Measurements from ENCODE around the gene CAPNS1. TPM values are rescaled to one million over a fixed set of nuclear protein-coding genes. Genes with fewer than 3 reads are reported as not detected.

Gene CAPNS1
- 391 and 431 TPM in 2 replicates for total RNA-seq (2014; rRNA removed; shearing (Covaris generic))
- polyA plus RNA-seq (2015; cell fraction: cytosol; rRNA removed) = 426 and 495 TPM in 2 replicates
- polyA plus RNA-seq (2015; cell fraction: nucleus; rRNA removed) = 268 and 269 TPM in 2 replicates

DNA sequence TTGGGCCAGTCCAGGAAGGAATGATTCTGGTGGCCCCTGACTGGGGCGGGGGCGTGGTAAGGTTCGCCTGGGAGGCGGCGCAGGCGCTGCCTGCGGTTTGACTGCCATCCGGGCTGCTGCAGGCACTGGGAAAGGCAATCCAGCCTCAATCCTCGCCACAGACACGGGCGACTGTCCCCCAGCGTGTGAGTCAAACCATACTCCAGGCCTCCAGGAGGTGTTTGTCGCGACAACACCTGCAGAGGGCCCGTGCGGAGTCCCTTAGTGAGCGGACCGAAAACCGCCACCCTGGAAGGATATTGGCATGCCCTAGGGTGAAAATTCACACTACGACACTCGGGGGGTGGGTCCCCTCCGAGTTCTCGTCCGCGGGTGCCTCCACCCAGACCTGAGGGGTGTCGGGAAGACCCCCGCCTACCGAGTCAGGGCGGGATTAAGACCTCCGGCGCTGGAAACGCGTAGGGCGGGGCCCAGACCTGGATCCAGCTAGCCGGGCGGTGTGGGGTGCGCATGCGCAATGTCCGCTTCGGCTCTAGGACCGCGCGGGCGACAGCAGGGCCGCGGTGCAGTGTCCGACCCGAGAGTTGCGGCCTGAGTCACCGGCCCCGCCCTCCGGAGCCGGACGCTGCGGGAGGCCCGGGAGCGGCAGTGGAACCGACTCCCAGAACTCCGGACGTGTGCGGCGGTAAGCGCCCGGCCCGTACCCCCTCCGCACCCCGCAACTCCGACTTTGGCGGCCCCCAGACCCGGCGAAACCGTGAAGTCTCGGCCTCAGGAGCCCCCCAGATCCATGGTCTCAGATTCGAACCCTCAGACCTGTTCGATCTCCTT lies at the start of gene CAPNS1:
Gene CAPNS1 (plus strand): TSS at position 594 of the 831 bp plus-strand sequence. CDS start 946 bp downstream, outside the sequence.
- DNase-seq (ENCODE audit: low read depth) = peak; percentile 94

DNA sequence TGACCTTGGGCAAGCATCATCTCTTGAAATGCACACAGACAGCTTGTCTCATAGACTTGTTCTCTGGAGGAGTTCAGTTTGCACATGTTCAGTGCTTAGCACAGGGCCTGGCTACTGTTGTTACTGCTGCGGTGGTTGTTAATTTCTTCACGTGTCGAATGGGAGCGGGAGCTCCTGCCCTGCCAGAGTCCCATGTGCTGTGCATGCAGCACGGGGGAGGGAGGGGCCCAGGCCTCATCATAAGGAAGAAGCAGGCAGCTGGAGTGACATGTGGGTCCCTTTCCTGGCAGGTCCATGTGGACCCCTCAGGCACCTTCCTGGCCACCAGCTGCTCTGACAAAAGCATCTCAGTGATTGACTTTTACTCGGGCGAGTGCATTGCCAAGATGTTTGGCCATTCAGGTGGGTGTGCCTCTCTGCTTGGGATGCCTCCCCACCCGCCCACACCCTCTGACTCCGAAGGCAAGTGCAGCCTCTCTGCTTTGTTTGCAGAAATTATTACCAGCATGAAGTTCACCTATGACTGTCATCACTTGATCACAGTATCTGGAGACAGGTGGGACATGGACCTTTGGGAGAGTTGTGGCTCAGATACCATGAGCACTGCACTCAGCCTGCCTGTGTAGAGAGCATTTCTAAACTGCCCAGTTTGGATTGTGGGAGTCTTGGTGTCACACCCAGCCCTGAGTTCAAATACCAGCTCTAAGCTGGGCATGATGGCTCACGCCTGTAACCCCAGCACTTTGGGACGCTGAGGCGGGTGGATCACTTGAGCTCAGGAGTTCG lies 48.8 kb upstream of the CAPNS1 start:
- no peak for DNase-seq (ENCODE audit: low read depth)

DNA sequence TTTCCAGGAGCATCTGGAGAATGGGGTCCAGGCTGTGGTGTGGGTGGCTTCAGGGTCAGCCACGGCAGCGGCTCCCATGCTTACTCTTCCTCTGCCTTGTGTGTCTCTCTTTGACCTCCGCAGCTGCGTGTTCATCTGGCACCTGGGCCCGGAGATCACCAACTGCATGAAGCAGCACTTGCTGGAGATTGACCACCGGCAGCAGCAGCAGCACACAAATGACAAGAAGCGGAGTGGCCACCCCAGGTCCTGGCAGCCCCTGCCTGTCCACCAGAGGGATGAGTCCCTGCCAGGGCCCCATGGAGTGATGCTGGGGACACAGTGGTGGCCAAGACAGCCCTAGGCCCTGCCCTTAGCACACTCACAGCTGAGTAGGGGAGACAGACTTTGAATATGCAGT lies 47.3 kb upstream of the CAPNS1 start:
- no peak for DNase-seq (ENCODE audit: low read depth)

DNA sequence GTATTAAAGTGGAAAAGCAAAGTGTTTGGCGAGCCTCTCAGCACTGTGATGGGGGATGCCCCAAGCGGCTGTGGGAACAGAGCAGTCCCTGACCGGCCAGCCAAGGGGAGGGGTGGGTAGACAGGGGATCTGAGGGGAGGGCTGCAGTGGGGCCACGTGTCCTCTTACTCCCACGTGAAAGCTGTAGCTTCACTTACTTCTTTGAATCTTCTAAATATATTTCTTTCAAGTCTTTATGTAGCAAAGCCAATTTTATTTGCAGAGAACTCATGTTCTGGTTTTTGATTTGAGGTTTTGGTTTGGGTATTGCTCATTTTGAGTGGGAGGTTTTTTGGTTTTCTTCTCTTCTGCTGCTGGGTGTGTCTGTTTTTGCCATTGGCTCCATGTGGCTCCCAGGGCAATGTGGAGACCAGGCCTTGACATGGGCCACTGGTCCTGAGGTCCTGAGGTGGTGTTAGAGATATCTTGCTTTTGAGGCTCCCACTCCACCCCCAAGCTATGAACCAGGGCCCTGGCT lies 46.7 kb upstream of the CAPNS1 start:
- DNase-seq (ENCODE audit: low read depth) = no peak

DNA sequence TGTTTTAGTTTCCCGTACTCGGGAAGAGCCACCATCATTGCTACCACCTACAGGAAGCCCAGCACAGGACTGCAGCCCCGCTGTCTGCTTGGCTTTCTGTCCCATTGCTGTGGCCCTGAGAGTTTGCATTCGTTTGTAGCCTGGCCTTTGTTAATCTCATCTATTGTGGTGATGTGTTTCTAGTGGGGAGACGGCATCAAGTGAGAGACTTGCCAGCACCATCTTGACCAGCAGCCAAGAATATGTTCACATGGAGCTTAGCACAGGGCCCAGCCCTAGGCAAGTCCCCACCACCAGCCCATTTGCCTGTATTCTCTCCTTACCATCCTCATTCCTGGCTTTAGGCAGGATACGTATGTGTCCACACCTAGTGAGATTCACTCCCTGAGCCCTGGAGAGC lies 46.2 kb upstream of the CAPNS1 start:
- DNase-seq (ENCODE audit: low read depth) = no peak

DNA sequence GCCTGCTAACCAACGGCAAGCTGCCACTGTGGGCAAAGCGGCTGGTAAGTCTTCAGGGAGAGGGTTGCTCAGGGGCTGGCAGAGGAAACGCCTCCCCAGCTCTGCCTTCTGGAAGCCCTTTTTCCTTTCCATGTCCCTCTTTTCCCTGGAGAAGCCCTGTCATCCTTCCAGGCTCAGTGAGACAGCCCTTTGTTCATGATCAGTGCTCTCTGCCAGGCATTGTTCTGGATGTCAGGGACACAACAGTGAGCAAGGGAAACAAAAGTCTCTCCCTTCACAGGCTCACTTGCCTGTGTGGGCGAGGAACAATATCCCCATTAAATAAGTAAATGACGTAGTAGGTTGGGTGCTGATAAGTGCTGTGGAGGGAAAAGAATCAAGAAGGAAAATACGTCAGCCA lies 42.8 kb upstream of the CAPNS1 start:
- no peak for DNase-seq (ENCODE audit: low read depth)

DNA sequence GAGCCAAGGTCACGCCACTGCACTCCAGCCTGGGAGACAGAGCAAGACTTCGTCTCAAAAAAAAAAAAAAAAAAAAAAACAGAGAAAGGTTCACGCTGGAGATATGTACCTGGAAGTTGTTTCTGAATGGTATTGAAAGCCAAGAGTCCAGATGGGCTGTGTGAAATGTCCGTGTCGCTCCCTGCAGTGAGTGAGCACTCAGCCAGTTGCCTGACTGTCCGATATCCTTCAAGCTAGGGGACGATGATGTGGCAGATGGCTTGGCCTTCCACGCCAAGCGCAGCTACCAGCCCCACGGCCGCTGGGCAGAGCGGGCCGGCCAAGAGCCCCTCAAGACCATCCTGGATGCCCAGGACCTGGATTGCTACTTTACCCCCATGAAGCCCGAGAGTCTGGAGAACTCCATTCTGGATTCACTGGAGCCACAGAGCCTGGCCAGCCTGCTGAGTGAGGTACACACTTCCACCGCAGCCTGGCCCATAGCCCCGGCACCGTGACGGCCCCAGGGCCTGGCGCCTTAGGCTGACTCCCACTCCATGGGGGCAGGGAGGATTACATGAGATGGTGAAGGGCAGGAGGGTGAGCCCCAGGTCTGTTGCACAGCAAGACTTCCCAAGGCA lies 40.6 kb upstream of the CAPNS1 start:
- DNase-seq (ENCODE audit: low read depth) = no peak

DNA sequence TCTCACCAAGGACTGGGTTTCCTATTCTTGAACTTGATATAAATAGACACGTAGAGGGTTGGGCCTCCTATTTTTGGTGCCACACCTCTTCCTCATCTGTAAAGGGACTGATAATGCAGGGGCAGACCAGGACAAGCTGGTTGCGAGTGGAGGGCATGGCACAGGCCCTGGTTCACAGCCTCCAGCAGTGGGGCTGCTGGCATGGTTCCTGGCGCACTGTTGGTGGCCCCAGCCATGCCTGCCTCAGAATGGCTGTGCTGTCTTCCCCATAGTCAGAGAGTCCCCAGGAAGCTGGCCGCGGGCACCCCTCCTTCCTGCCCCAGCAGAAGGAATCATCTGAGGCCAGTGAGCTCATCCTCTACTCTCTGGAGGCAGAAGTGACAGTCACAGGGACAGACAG lies 39.4 kb upstream of the CAPNS1 start:
- no peak for DNase-seq (ENCODE audit: low read depth)

DNA sequence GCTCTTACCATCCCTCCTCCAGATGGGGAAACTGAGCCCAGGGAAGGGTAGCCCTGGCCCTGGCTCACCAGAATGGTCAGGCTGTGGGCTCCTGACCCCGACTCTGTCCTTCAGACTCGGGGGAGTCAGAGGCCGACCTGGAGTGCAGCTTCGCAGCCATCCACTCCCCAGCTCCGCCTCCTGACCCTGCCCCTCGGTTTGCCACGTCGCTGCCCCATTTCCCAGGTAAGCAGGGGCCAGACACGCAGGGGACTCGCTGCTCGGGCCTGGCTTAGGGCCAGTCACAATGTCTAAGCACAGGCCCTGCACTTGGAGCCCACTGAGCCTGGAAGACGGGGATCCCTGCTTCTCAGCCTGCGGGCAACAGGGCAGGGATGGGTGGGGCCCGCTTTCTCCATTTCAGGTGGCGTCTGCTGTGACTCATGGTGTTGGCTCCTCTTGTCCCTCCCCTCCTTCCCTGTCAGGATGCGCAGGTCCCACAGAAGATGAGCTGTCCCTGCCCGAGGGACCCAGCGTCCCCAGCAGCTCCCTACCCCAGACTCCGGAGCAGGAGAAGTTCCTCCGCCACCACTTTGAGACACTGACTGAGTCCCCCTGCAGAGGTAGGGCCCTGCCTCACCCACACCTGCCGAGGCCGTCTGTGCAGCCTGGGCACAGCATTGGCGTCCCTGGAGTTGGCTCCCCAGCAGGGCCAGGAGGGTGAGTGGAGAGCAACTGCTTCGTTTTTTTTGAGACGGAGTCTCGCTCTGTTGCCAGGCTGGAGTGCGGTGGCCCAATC lies 38.1 kb upstream of the CAPNS1 start:
- no peak for DNase-seq (ENCODE audit: low read depth)

DNA sequence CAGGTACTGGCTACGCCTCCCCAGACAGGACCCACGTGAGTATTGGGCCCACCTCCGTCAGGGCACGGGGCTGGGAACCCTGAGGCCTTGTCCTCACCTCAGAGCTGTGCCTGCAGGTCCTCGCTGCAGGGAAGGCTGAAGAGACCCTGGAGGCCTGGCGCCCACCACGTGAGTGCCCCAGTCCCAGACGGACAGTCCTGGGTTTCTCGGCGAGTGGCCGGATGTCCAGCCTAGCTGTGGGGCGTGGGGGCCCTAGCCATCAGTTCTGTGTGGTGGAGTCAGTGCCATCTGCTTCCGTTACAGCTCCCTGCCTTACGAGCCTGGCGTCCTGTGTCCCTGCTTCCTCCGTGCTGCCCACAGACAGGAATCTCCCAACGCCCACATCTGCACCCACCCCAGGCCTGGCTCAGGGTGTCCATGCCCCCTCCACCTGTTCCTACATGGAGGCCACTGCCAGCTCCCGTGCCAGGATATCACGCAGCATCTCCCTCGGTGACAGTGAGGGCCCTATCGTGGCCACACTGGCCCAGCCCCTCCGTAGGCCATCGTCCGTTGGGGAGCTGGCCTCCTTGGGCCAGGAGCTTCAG lies 36.7 kb upstream of the CAPNS1 start:
- no peak for DNase-seq (ENCODE audit: low read depth)

DNA sequence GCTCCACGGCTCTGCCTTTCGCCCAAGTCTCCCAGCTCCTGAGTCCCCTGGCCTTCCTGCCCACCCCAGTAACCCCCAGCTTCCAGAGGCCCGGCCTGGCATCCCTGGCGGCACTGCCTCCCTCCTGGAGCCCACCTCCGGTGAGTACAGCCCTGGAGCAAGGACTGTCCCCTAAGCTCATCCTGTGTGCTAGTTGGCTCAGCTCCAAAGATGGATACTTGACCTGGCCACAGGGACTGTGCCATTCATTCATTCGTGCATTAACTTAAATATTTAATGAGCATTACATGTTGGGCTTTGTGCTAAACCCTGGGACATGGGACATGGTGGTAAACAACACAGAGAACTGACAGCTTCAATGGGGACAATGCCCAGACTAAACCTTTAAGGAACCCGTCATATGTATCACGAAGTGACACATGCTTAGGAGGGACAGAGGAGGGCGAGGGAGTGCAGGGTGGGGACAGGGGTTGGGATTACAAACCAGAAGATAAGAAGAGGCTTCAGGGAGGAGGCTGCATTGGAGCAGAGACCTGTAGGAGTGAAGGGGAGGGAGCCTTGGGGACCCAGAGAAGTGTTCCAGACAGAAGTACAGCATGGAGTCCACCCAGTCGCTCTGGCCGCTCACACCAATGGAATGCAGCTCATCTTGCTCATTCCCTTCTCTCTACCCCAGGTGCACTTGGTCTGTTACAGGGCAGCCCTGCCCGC lies 35.9 kb upstream of the CAPNS1 start:
- DNase-seq (ENCODE audit: low read depth) = no peak

DNA sequence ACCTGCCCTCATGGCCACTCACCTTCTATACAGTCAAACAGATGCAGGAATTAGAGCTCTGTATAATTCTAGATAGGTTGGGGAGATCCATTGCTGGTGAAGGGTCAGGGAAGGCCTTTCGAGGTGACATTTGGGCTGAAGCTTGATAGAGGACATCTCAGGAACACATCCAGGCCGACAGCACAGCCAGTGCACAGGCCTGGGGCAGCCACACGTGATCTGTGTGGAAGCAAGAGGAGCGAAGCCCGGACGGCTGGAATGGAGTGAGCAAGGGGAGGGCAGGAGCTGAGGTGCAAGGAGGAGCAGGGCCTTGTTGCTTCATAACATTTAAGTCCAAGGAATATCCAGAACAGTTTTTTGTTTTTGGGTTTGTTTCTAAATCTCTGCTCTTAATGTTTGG lies 33.4 kb upstream of the CAPNS1 start:
- DNase-seq (ENCODE audit: low read depth) = no peak

DNA sequence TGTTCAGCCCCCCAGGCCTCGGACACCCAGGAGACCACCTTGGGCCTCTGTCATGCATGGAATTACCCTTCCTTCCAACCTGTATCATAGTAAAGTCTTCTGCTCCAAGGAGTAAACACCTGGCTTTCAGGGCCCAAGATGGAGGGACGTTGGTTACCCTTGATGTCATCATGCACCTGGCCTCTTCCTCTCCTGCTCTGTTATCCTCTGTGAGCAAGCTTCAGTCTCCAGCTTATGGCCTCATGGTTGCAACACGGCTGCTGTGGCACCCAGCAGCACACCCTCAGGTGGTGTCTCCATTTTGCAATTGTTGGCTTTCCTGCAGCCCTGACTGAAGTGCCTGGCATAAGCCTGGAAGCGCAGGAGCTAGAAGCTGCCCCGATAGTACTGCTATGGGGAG lies 32.9 kb upstream of the CAPNS1 start:
- DNase-seq (ENCODE audit: low read depth) = no peak

DNA sequence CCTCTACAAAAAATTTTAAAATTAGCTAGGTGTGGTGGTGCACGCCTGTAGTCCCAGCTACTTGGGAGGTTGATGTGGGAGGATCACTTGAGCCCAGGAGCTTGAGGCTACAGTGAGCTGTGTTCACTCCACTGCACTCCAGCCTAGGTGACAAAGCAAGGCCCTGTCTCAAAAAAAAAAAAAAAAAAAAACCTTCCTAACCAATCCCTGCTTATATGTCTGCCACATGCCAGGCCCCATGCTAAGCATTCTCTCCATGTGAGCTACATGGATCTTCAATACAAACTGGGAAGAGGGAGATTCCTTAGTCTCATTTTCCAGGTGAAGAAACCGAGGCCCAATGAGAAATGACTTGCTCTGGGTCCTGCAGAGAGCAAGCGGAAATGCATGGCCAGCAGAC lies 31.2 kb upstream of the CAPNS1 start:
- no peak for DNase-seq (ENCODE audit: low read depth)

DNA sequence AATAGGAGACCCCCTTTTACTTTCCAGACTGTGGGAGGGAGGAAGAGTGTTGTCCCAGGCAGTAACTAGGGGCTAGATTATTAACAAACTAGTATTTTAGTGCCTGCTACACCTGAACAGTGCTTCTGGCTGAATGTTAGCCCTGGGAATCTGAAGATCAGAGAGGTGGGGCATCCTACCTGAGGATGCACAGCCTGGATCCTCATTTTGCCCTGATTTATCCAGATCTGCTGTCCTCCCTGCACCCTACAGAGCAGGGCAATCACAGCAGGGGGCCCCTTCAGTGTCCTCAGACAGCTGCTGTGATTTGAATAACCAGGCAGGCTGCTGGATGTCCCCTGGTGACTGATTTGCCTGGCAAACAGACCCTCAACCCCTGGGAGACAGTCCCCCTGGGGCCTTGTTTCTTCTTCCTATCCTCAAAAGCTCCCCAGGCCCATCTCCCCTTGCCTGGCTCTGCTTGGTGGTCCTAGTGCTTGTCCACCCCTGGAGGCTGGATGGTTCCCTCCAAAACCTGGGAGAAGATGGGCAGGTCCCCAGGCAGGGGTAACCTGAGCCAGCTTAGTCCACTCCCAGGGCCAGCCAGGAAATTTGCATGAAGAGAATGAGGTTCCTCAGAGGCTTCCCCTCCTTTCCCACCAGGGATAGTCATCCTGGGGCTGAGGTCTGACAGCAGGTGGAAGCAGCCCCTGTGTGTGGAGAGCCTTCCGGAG lies 29.2 kb upstream of the CAPNS1 start, which contains the start of gene OVOL3:
Gene OVOL3 (plus strand): TSS at position 657 of the 713 bp plus-strand sequence. CDS start 60 bp downstream, outside the sequence.
- DNase-seq (ENCODE audit: low read depth) = no peak

DNA sequence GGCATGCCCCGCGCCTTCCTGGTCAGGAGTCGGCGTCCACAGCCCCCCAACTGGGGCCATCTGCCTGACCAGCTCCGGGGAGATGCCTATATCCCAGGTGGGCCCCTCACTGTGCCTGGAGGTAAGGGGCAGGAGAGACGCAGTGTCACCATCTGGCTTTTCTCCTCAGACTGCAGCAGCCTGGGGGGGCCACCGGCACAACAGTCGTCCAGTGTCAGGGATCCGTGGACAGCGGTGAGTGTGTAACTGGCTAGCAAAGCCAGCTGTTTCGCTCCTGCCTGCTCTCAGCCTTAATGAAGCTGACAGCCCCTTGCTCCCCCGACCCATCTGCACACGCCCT lies 28.7 kb upstream of the CAPNS1 start:
- no peak for DNase-seq (ENCODE audit: low read depth)

DNA sequence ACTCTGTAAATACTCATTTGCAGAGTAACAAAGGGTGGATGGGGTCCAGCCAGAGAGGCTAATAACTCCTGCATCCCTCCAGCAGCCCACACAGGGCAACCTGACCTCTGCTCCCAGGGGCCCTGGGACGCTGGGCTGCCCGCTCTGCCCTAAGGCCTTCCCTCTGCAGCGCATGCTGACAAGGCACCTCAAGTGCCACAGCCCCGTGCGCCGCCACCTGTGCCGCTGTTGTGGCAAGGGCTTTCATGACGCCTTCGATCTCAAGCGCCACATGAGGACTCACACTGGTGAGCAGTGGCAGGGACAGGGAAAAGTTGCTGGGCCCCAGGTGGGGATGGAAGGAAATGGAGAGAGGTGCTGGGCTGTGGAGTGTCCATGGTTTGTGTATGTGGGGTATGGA lies 27.2 kb upstream of the CAPNS1 start:
- no peak for DNase-seq (ENCODE audit: low read depth)

DNA sequence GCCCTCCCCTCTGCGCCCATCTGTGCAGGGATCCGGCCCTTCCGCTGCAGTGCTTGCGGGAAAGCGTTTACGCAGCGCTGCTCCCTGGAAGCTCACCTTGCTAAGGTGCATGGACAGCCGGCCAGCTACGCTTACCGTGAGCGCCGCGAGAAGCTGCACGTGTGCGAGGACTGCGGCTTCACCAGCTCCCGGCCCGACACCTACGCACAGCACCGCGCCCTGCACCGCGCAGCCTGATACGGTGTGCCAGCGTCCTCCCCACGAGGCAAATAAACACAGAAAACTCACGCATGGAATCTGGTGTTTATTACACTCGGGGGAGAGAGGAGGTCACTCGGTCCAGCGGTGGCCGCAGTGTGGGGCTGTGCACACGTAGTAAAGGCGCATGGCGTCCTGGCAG lies 26.4 kb upstream of the CAPNS1 start:
- DNase-seq (ENCODE audit: low read depth) = no peak

Measured in HT1080 (cell line).